Heart left ventricle (tissue), 16 donors: Measurements from ENCODE around the gene FMNL3. TPM values are rescaled to one million over a fixed set of nuclear protein-coding genes. Genes with fewer than 3 reads are reported as not detected.

Experiments
- ATAC-seq, 4 donors: fragments of 200-7000 bp; cut with Tn5 transposase; one replicate each; pipeline ENCODE4 v1.9.1; 2020 to 2022; ENCODE audit warnings: moderate library complexity in 4 of 4, mild to moderate bottlenecking in 3 of 4, moderate number of reproducible peaks in 1 of 4
- DNase-seq, 5 donors: peaks; one replicate each; pipeline ENCODE4 v3.0.0-alpha.2; 2020
- H3K27ac ChIP-seq, 12 donors: fragments of 200-600 bp; sonication (generic) in 4 of 12; one replicate each; pipeline versions ENCODE4 v1.5.0 to v1.8.0; 2016 to 2022; ENCODE audit warnings: mild to moderate bottlenecking in 2 of 12
- H3K27me3 ChIP-seq, 9 donors: fragments of 200-600 bp; sonication (generic) in 2 of 9; one replicate each; pipeline versions ENCODE4 v1.5.1 to v1.8.0; 2016 to 2022; ENCODE audit warnings: mild to moderate bottlenecking in 3 of 9
- H3K36me3 ChIP-seq, 9 donors: fragments of 200-600 bp; sonication (generic) in 2 of 9; one replicate each; pipeline versions ENCODE4 v1.5.0 to v1.8.0; 2018 to 2022; ENCODE audit warnings: mild to moderate bottlenecking in 2 of 9
- H3K4me1 ChIP-seq, 12 donors: fragments of 200-600 bp; sonication (generic) in 4 of 12; one replicate each; pipeline versions ENCODE4 v1.5.0 to v1.8.0; 2016 to 2022; ENCODE audit warnings: mild to moderate bottlenecking in 3 of 12
- H3K4me3 ChIP-seq, 12 donors: fragments of 200-600 bp; sonication (generic) in 4 of 12; one replicate each; pipeline versions ENCODE4 v1.5.0 to v1.8.0; 2017 to 2022; ENCODE audit warnings: mild to moderate bottlenecking in 9 of 12, moderate library complexity in 4 of 12
- H3K9me3 ChIP-seq, 12 donors: fragments of 200-600 bp; sonication (generic) in 4 of 12; one replicate each; pipeline versions ENCODE4 v1.5.0 to v1.8.0; 2016 to 2022; ENCODE audit warnings: mild to moderate bottlenecking in 1 of 12
- POLR2A ChIP-seq, 2 donors: fragments of 450-650 bp; IDR thresholded peaks; one replicate each; pipeline ENCODE4 v1.6.1; 2017; ENCODE audit warnings: antibody characterized with exemption in 2 of 2, mild to moderate bottlenecking in 2 of 2, moderate library complexity in 2 of 2
- WGBS, 4 donors: extraction: QIAGEN DNeasy Blood & Tissue Kit in 2 of 4; methylation state at CpG; one replicate each; pipeline versions ENCODE4 v1.1.5 to v1.1.7; 2013 to 2018; 5-methylcytosine and 5-hydroxymethylcytosine counted together
- intact Hi-C, 10 donors: fragments of 100-400 bp; cut with DNase I; formaldehyde crosslinking; loops; one replicate each; pipeline versions ENCODE4 v1.11.1 to v1.14.2; 2022
- polyA plus RNA-seq, 2 donors: library from polyadenylated mRNA; stranded (reverse); fragments of 200-250 nt; gene quantifications; one replicate each; pipeline ENCODE4 v1.2.3, GENCODE V29; 2013
- total RNA-seq, 9 donors: library from RNA; depleted of rRNA in 2 of 9; stranded (reverse); fragments of >200 nt in 2 of 9; fragmentation: NEBNext Ultra II Directional in 3 of 9; extraction: Animal tissue kit (Norgen Biotek cat#: 25700) in 3 of 9; gene quantifications; one replicate each; pipeline versions ENCODE4 v1.1.0 to v1.2.4, GENCODE V29; 2016 to 2023
- TF ChIP-seq, protein P1 (sequence below), 12 donors: fragments of 200-600 bp; sonication (generic) in 4 of 12; IDR thresholded peaks; one replicate each; pipeline versions ENCODE4 v1.5.0 to v1.8.0; 2018 to 2022; ENCODE audit warnings: antibody characterized with exemption in 12 of 12, mild to moderate bottlenecking in 5 of 12
- donor health status: ischemic (EF 13 %, LVEDD 7.1; RV severe dilation, severe dysfunction).
- donor health status: healthy with polysubstance abuse.
- donor health status: DM: no; HTN: yes; CAD: no.
- donor health status: DM: no; HTN: no; CAD: no.
- donor health status: ischemic (EF 25% LVEDD 6.9; RV normal size, moderate dysfunction).
- donor health status: ischemic (EF 25% LVEDD 5.7; RV mildly dilated, moderate dysfunction).
- donor health status: healthy.
- donor health status: DM: yes; HTN: yes; CAD: no.
- donor health status: ischemic (EF 35%, LVEDD 5.7; RV mildly dilated, moderate dysfunction).
- donor health status: nonischemic (EF 11% LVEDD 7.7; RV severe dilation, severe dysfunction).
- donor health status: DM: yes; HTN: yes; CAD: no.
- donor health status: PGD.
- donor health status: ischemic (EF 29% LVEDD 5.4; RV normal size, mild dysfunction).
- donor health status: nonischemic (EF 23%, LVEDD 6.1; RV moderate dilation, normal function).

Gene FMNL3
- total and polyA plus RNA-seq, 11 donors, result 5.9 to 33.9 (median 13.0) TPM

DNA sequence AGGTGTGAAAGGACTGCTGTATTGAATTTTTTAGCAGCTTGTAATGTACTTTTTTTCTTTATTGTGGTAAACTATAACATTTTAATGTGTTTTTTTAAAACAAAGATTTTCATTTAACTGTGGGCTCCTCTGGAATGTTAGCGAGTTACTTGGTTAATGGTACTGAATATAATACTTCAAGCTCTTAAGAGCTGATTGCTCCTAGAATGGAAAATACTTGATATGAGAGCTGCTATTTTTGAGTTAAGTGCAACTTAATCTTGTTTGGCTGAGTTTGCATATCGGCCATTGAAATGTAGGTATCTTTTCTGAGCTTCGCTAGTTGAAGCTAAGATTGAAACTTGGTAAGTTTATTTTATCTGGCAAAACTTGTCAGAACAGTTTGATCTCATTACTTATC lies 41.6 kb upstream of the FMNL3 start:
- Histone ChIP-seq H3K9me3 (no peaks in the 10 kb centered on the region), H3K27ac (peak overlapping the region in 9 of 12 donors; percentile 11 to 62 (median 35)), H3K4me1 (peaks cover 12 to 100% (median 92%) of the 10 kb centered on the region in 12 donors), H3K27me3 (no peaks in the 10 kb centered on the region), H3K36me3 (peaks cover 0 to 43% (median 19%) of the 10 kb centered on the region in 9 donors), H3K4me3 (peak overlapping the region in 3 of 12 donors; percentile 11 to 19 (median 13))
- no peak for DNase-seq
- ATAC-seq, result no peak
- intact Hi-C loops, result no loop called here
- TF ChIP-seq POLR2A (IDR thresholded peaks at IDR 0.05), result no peak
- TF ChIP-seq, protein P1, sequence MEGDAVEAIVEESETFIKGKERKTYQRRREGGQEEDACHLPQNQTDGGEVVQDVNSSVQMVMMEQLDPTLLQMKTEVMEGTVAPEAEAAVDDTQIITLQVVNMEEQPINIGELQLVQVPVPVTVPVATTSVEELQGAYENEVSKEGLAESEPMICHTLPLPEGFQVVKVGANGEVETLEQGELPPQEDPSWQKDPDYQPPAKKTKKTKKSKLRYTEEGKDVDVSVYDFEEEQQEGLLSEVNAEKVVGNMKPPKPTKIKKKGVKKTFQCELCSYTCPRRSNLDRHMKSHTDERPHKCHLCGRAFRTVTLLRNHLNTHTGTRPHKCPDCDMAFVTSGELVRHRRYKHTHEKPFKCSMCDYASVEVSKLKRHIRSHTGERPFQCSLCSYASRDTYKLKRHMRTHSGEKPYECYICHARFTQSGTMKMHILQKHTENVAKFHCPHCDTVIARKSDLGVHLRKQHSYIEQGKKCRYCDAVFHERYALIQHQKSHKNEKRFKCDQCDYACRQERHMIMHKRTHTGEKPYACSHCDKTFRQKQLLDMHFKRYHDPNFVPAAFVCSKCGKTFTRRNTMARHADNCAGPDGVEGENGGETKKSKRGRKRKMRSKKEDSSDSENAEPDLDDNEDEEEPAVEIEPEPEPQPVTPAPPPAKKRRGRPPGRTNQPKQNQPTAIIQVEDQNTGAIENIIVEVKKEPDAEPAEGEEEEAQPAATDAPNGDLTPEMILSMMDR (IDR thresholded peaks at IDR 0.05), result no peak
- 38 to 49% (median 42%) methylated on average over 3 of the region's 3 CpGs for WGBS, 4 donors

DNA sequence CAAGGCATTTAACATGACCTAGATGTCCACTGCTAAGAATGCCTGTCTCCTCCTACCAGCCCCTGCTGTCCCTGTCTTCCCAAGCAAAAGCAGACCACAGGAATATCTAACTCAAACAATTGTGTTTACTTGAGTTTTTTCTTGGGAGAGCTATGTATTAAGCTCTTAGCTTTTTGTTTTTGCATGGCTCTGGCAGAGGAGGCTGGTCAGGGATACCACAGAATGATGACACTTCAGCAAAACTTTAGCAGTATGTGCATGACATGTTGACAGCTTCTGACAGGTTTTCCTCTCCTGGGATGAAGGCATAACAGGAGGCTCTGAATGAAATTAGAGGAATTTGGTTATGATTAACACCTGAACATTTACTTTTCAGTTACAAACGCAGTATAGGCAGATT lies 41.1 kb upstream of the FMNL3 start:
- peaks cover 14 to 100% (median 93%) of the 10 kb centered on the region in 12 donors for H3K4me1 ChIP-seq
- DNase-seq, result no peak
- peaks cover 0 to 43% (median 14%) of the 10 kb centered on the region in 9 donors for H3K36me3 ChIP-seq
- H3K4me3 ChIP-seq, result peak overlapping the region in 3 of 12 donors; percentile 8 to 19 (median 11)
- no peak for TF ChIP-seq POLR2A (IDR thresholded peaks at IDR 0.05)
- TF ChIP-seq, protein P1 (IDR thresholded peaks at IDR 0.05), result no peak
- no peaks in the 10 kb centered on the region for H3K9me3 ChIP-seq
- intact Hi-C loops, result no loop called here
- no peaks in the 10 kb centered on the region for H3K27me3 ChIP-seq
- peak overlapping the region in 10 of 12 donors; percentile 11 to 62 (median 34) for H3K27ac ChIP-seq
- WGBS, 4 donors, result 14 to 38% (median 31%) methylated on average over 1 of the region's 1 CpG
- peak in 2 of 4 donors; percentile 16 to 20 for ATAC-seq

DNA sequence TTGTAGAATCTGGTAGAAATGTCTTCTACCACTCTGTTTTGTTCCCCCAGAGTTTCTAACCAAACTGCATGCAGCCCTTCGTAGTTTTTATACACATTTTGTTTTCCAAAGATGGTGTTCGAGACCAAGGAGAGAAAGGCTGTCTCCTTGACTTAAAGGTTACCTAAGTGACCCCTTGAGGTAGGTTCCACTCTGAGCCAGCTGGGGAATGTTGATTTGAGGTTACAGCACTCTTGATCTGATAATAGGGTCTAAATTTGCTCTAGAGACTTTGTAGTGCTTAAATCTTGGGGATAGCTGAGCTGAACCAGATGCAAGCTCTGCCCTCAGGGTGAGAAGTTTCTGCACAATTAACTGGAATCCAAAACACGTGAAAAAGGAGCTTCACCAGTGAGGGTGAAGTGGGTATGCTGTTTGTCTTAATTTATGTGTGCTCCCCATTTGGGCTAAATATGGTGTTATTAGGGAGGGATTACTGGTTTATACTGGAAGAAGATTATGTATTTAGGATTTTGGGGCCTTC lies 37.2 kb upstream of the FMNL3 start:
- H3K9me3 ChIP-seq, result no peaks in the 10 kb centered on the region
- DNase-seq (no peak), ATAC-seq (no peak)
- no peaks in the 10 kb centered on the region for H3K27me3 ChIP-seq
- H3K36me3 ChIP-seq, result peaks cover 0 to 25% (median 0%) of the 10 kb centered on the region in 9 donors
- H3K4me1 ChIP-seq, result peaks cover 22 to 79% (median 66%) of the 10 kb centered on the region in 12 donors
- H3K4me3 ChIP-seq, result peak overlapping the region in 1 of 12 donors; percentile 0
- no peak for TF ChIP-seq POLR2A (IDR thresholded peaks at IDR 0.05)
- TF ChIP-seq, protein P1 (IDR thresholded peaks at IDR 0.05), result no peak
- H3K27ac ChIP-seq, result peak overlapping the region in 4 of 12 donors; percentile 0 to 28 (median 4)
- WGBS, 4 donors, result 25 to 43% (median 40%) methylated on average over 3 of the region's 3 CpGs
- intact Hi-C loops, result loop anchor here in 1 of 10 donors (5.0 kb wide), 1 partner anchor 33 kb away; no protein-coding TSS in a partner anchor

DNA sequence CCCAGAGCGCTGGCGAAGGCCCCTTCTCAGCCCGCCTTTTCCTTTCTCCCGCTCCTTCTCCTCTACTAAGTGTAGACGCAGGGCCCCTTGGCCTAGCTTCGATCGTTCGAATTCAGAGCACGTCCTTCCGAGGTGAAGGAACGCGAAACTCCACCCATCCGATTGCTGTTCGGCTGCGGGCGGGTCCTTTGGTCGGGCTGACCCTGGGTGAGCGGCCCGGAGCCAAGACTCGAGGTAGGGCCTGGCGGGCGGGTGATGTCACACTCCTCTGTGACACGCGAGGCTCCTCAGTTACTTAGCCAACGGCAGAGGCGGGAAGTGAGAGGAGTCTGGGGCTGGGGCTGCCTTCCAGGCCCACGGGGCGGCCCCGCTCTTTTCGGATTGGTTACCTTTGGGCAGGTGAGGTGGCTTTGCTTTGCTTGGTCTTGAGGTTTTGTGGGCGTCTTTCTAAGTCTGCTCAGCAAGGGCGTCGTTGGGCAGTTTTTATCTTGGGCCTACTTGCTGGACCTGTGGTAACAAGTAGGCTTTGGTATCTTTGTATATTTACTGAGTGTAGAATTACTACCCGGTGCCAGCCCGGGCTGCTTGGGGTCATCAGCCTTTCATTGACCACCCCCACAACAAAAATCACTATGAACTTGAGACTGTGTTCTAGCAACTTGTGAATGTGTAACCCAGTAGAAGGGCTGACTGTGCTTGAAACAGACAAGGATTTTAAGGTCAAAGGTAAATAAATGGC lies 34.8 kb upstream of the FMNL3 start:
- TF ChIP-seq, protein P1 (IDR thresholded peaks at IDR 0.05), result no peak
- no peak for TF ChIP-seq POLR2A (IDR thresholded peaks at IDR 0.05)

More for the DNA sequence above, 34.8 kb upstream of the FMNL3 start:
- ATAC-seq (peak; percentile 76 to 89 (median 86)), DNase-seq (peak; percentile 89 to 95 (median 92))
- H3K27me3 ChIP-seq, result no peaks in the 10 kb centered on the region
- H3K4me1 ChIP-seq, result peaks cover 20 to 56% (median 45%) of the 10 kb centered on the region in 12 donors
- peak overlapping the region; percentile 92 to 99 (median 97) for H3K27ac ChIP-seq
- no peaks in the 10 kb centered on the region for H3K9me3 ChIP-seq
- peaks cover 0 to 20% (median 0%) of the 10 kb centered on the region in 9 donors for H3K36me3 ChIP-seq
- 0 to 1% (median 0%) methylated on average over 16 to 35 of the region's 35 CpGs for WGBS, 4 donors
- intact Hi-C loops, result loop anchor here in 1 of 10 donors (2.0 to 5.0 kb wide), 2 partner anchors 21 to 35 kb away; no protein-coding TSS in a partner anchor
- H3K4me3 ChIP-seq, result peak overlapping the region; percentile 50 to 90 (median 78)
